Kidney (tissue), 14 donors: Measurements from ENCODE around the gene ADGRA1. TPM values are rescaled to one million over a fixed set of nuclear protein-coding genes. Genes with fewer than 3 reads are reported as not detected.
A peak's percentile ranks its signal among the peaks of the same experiment; 100 is the strongest.

Experiments
- DNase-seq, 5 donors: peaks; one replicate each; pipeline ENCODE4 v3.0.0-alpha.2; 2013 to 2020
- FAIRE-seq: peaks from 2 replicates; lab custom pipeline; 2012; peaks lifted over from hg19 to GRCh38; lab: Jason Lieb, UNC
- H3K27ac ChIP-seq, 2 donors: one replicate each; pipeline ENCODE4 v1.7.0; 2013; ENCODE audit warnings: low read depth in 2 of 2, low read length in 2 of 2, inconsistent platforms in 1 of 2
- H3K27me3 ChIP-seq: one replicate; pipeline ENCODE4 v1.7.1; 2013; ENCODE audit warnings: low read length, inconsistent platforms; ENCODE audit not compliant: control insufficient read depth, insufficient read depth
- H3K36me3 ChIP-seq, 3 donors: one replicate each; pipeline versions ENCODE4 v1.7.0 to v1.7.1; 2013; ENCODE audit warnings: low read length in 3 of 3, control low read depth in 1 of 3, inconsistent platforms in 1 of 3; ENCODE audit not compliant: insufficient read depth in 3 of 3, control insufficient read depth in 2 of 3
- H3K4me1 ChIP-seq, 3 donors: one replicate each; pipeline versions ENCODE4 v1.7.0 to v1.7.1; 2013; ENCODE audit warnings: low read length in 3 of 3, inconsistent platforms in 1 of 3, low read depth in 1 of 3; ENCODE audit not compliant: control insufficient read depth in 2 of 3, insufficient read depth in 2 of 3
- H3K4me3 ChIP-seq, 3 donors: one replicate each; pipeline versions ENCODE4 v1.7.0 to v1.8.1; 2013; ENCODE audit warnings: low read length in 3 of 3, control low read depth in 1 of 3, inconsistent platforms in 1 of 3
- H3K9ac ChIP-seq, 3 donors: one replicate each; pipeline versions ENCODE4 v1.7.0 to v1.7.1; 2013; ENCODE audit warnings: low read length in 3 of 3, control low read depth in 1 of 3, inconsistent platforms in 1 of 3
- H3K9me3 ChIP-seq, 3 donors: one replicate each; pipeline versions ENCODE4 v1.7.0 to v1.7.1; 2013; ENCODE audit warnings: low read length in 3 of 3, control low read depth in 1 of 3, inconsistent platforms in 1 of 3; ENCODE audit not compliant: control insufficient read depth in 2 of 3, insufficient read depth in 1 of 3
- CTCF ChIP-seq: IDR thresholded peaks from 3 replicates; pipeline ENCODE4 v1.5.1; 2012; ENCODE audit warnings: mild to moderate bottlenecking, moderate library complexity, borderline replicate concordance; ENCODE audit not compliant: insufficient read depth; ENCODE audit errors: extremely low read depth
- intact Hi-C: fragments of 100-400 bp; cut with DNase I; formaldehyde crosslinking; loops from one replicate; pipeline ENCODE4 v1.11.1; 2022
- polyA plus RNA-seq: library from polyadenylated mRNA; stranded (reverse); fragments of 350-450 nt; fragmentation: Illumina TruSeq; extraction: RNeasy Lipid Tissue Mini Kit (QIAGEN cat#74804); gene quantifications from one replicate; pipeline ENCODE4 v1.2.3, GENCODE V29; 2014; ENCODE audit warnings: low read depth, low replicate concordance; ENCODE audit not compliant: insufficient read depth
- total RNA-seq: library from RNA; stranded (reverse); fragmentation: NEBNext Ultra II Directional; extraction: Animal tissue kit (Norgen Biotek cat#: 25700); gene quantifications from one replicate; pipeline ENCODE4 v1.2.1, GENCODE V29; 2021
- donor health status: control.
- donor health status: control.
- donor health status: control.
- donor health status: control.
- donor health status: control.
- donor health status: DM: yes; HTN: yes; CAD: no.
- donor health status: Normal renal cell carcinoma (clear cell type).

Gene ADGRA1
- total and polyA plus RNA-seq, 2 donors from 2014 or later = 0.91 to 1.1 TPM

GRCh38 chr10:133180965-133181639 is 93.4 kb downstream of the ADGRA1 start:
- Histone ChIP-seq H3K9me3 (peaks cover 0 to 8% (median 0%) of the 10 kb centered on the region in 3 donors), H3K27me3 (peaks cover 2% of the 10 kb centered on the region), H3K4me1 (no peaks in the 10 kb centered on the region), H3K4me3 (no peak overlapping the region), H3K36me3 (peaks cover 0 to 11% (median 0%) of the 10 kb centered on the region in 3 donors), H3K27ac (no peak overlapping the region), H3K9ac (no peak overlapping the region)
- TF ChIP-seq CTCF = no peak
- FAIRE-seq (no peak), DNase-seq (peak in 2 of 5 donors; percentile 40 to 58)
- intact Hi-C loops = no loop called here

Other genes with a start within 250 kb of the ADGRA1 start
- 8.3 TPM for gene CFAP46, start 145.4 kb upstream of the ADGRA1 start, total RNA-seq
- gene CFAP46, start 145.4 kb upstream of the ADGRA1 start, polyA plus RNA-seq = 3.8 TPM
- 8.7 TPM for gene KNDC1, start 72.3 kb downstream of the ADGRA1 start, total RNA-seq
- gene KNDC1, start 72.3 kb downstream of the ADGRA1 start, polyA plus RNA-seq = 0.43 TPM
- gene UTF1, start 142.3 kb downstream of the ADGRA1 start, total RNA-seq = not detected
- gene UTF1, start 142.3 kb downstream of the ADGRA1 start, polyA plus RNA-seq = not detected
- gene VENTX, start 149.9 kb downstream of the ADGRA1 start, total RNA-seq = 3.3 TPM
- 0.39 TPM for gene VENTX, start 149.9 kb downstream of the ADGRA1 start, polyA plus RNA-seq
- 16.6 TPM for gene ADAM8, start 188.9 kb downstream of the ADGRA1 start, total RNA-seq
- 3.4 TPM for gene ADAM8, start 188.9 kb downstream of the ADGRA1 start, polyA plus RNA-seq
- gene TUBGCP2, start 220.9 kb downstream of the ADGRA1 start, total RNA-seq = 61.4 TPM
- gene TUBGCP2, start 220.9 kb downstream of the ADGRA1 start, polyA plus RNA-seq = 93.3 TPM
- 35.6 TPM for gene ZNF511, start 221.0 kb downstream of the ADGRA1 start, total RNA-seq
- gene ZNF511, start 221.0 kb downstream of the ADGRA1 start, polyA plus RNA-seq = 50.7 TPM
- 0.41 TPM for gene CALY, start 249.0 kb downstream of the ADGRA1 start, total RNA-seq
- 0.54 TPM for gene CALY, start 249.0 kb downstream of the ADGRA1 start, polyA plus RNA-seq